Activated CD8-positive, alpha-beta T cell treated with anti-CD3 and anti-CD28 coated beads for 36 hours (primary cell): ENCODE results near the gene ALDH4A1. TPM values are rescaled to one million over a fixed set of nuclear protein-coding genes. Genes with fewer than 3 reads are reported as not detected.

Source experiments
- ATAC-seq: fragments of 200-7000 bp; cut with Tn5 transposase; one replicate; pipeline ENCODE4 v1.10.0; 2021; ENCODE audit warnings: mild to moderate bottlenecking, moderate library complexity
- CTCF ChIA-PET: fragments of 350-600 bp; sonication (Branson Sonifier 250); formaldehyde crosslinking; loops from one replicate; lab custom pipeline; 2021; ENCODE audit warnings: antibody characterized with exemption; lab: Charles Lee
- POLR2A ChIA-PET: fragments of 350-600 bp; sonication (Branson Sonifier 250); formaldehyde crosslinking; loops from one replicate; lab custom pipeline; 2021; ENCODE audit warnings: antibody characterized with exemption; lab: Charles Lee
- DNase-seq: peaks from one replicate; pipeline ENCODE4 v3.0.0-alpha.2; 2020
- H3K27ac Mint-ChIP-seq: one replicate; pipeline ENCODE4 v1.8.0; 2021; ENCODE audit warnings: mild to moderate bottlenecking, mixed read lengths
- H3K27me3 Mint-ChIP-seq: one replicate; pipeline ENCODE4 v1.8.0; 2021; ENCODE audit warnings: mixed read lengths
- H3K36me3 Mint-ChIP-seq: one replicate; pipeline ENCODE4 v1.8.0; 2021; ENCODE audit warnings: low read depth, mixed read lengths
- H3K4me1 Mint-ChIP-seq: one replicate; pipeline ENCODE4 v1.8.0; 2021; ENCODE audit warnings: low read depth, mixed read lengths
- H3K4me3 Mint-ChIP-seq: one replicate; pipeline ENCODE4 v1.8.0; 2021; ENCODE audit warnings: mild to moderate bottlenecking, moderate library complexity, mixed read lengths
- H3K9me3 Mint-ChIP-seq: one replicate; pipeline ENCODE4 v1.8.0; 2021; ENCODE audit warnings: mixed read lengths
- CTCF ChIP-seq: fragments of 200-600 bp; IDR thresholded peaks from one replicate; pipeline ENCODE4 v1.8.0; 2022; ENCODE audit warnings: antibody characterized with exemption, mild to moderate bottlenecking
- intact Hi-C: fragments of 100-400 bp; cut with micrococcal nuclease; formaldehyde crosslinking; loops from one replicate; pipeline ENCODE4 v1.10.0; 2022
- total RNA-seq, 2 experiments: library from RNA; stranded (reverse); gene quantifications; one replicate each; pipeline ENCODE4 v1.2.3, GENCODE V29; 2021

Gene ALDH4A1
- total RNA-seq, 2 experiments from 2014 or later = 3.9 to 4.3 TPM

- Mint-ChIP-seq H3K36me3 (peaks cover 2% of the 10 kb centered on the region), H3K4me1 (peaks cover 52% of the 10 kb centered on the region), H3K4me3 (no peak overlapping the region), H3K27me3 (no peaks in the 10 kb centered on the region), H3K9me3 (no peaks in the 10 kb centered on the region), H3K27ac (no peak overlapping the region)
- intact Hi-C loops = no loop called here
- DNase-seq (no peak), ATAC-seq (no peak)
- ChIA-PET CTCF (interaction anchor here (0.8 to 1.4 kb wide), 2 partner anchors 11 to 12 kb away, joined by 3 to 5 read pairs; no protein-coding TSS in a partner anchor), POLR2A (interaction anchor here (0.8 to 4.5 kb wide), 3 partner anchors 12 to 30 kb away, joined by 3 to 24 read pairs (median 21); no protein-coding TSS in a partner anchor)
- no peak for TF ChIP-seq CTCF
These were observed 37.3 kb upstream of the ALDH4A1 start for GRCh38 chr1:18939398-18940302.

DNA sequence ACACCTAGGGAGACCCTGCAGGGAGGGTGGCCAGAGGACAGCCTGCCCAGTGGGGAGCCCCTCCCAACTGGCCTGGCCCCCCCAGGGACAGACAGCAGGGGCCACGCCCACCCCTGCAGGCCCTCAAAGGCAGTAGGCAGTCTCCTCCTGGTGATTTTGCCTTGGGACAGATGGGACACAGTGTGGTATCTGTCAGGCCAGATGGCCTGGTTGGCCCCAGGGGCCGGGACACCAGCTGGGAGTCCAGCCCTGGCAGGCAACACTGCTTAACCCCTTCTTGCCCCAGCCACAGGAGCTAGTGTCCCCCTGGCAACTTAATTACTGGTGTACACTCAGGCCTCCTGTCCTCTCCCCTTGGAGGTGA, 36.3 kb upstream of the ALDH4A1 start:
- no peak overlapping the region for H3K27ac Mint-ChIP-seq
- H3K9me3 Mint-ChIP-seq = no peaks in the 10 kb centered on the region
- intact Hi-C loops = no loop called here
- no peaks in the 10 kb centered on the region for H3K36me3 Mint-ChIP-seq
- ChIA-PET CTCF (interaction anchor here (2.0 kb wide), 1 partner anchor 26 kb away, joined by 8 read pairs; no protein-coding TSS in a partner anchor), POLR2A (interaction anchor here (2.6 to 3.9 kb wide), 2 partner anchors 12 kb away, joined by 8 to 21 read pairs; no protein-coding TSS in a partner anchor)
- DNase-seq (no peak), ATAC-seq (no peak)
- peaks cover 54% of the 10 kb centered on the region for H3K4me1 Mint-ChIP-seq
- no peaks in the 10 kb centered on the region for H3K27me3 Mint-ChIP-seq
- no peak for TF ChIP-seq CTCF
- H3K4me3 Mint-ChIP-seq = no peak overlapping the region

- H3K27ac Mint-ChIP-seq = no peak overlapping the region
- CTCF ChIA-PET = interaction anchor here (2.0 kb wide), 1 partner anchor 25 kb away, joined by 8 read pairs; no protein-coding TSS in a partner anchor
- peaks cover 54% of the 10 kb centered on the region for H3K4me1 Mint-ChIP-seq
- H3K27me3 Mint-ChIP-seq = no peaks in the 10 kb centered on the region
- no peaks in the 10 kb centered on the region for H3K36me3 Mint-ChIP-seq
- intact Hi-C loops = no loop called here
- H3K9me3 Mint-ChIP-seq = no peaks in the 10 kb centered on the region
- DNase-seq (no peak), ATAC-seq (no peak)
- no peak for TF ChIP-seq CTCF
- H3K4me3 Mint-ChIP-seq = no peak overlapping the region
- POLR2A ChIA-PET = interaction anchor here (2.6 to 3.9 kb wide), 2 partner anchors 11 to 13 kb away, joined by 8 to 21 read pairs; no protein-coding TSS in a partner anchor
These were observed 35.8 kb upstream of the ALDH4A1 start for GRCh38 chr1:18938008-18938706.

- Mint-ChIP-seq H3K27me3 (no peaks in the 10 kb centered on the region), H3K9me3 (no peaks in the 10 kb centered on the region), H3K36me3 (no peaks in the 10 kb centered on the region), H3K4me3 (no peak overlapping the region), H3K27ac (no peak overlapping the region), H3K4me1 (peaks cover 60% of the 10 kb centered on the region)
- intact Hi-C loops = no loop called here
- CTCF ChIA-PET = interaction anchor here (1.3 to 2.0 kb wide), 2 partner anchors 11 to 24 kb away, joined by 6 to 8 read pairs; no protein-coding TSS in a partner anchor
- no peak for ATAC-seq
- no peak for DNase-seq
- TF ChIP-seq CTCF = no peak
- POLR2A ChIA-PET = interaction anchor here (1.1 to 3.9 kb wide), 3 partner anchors 11 to 272 kb away, joined by 3 to 21 read pairs (median 8); no protein-coding TSS in a partner anchor
These were observed 35.2 kb upstream of the ALDH4A1 start for GRCh38 chr1:18937539-18937938.
